ENCODE measurements around the gene MRPS9.

The MRPS9 gene

DNA sequence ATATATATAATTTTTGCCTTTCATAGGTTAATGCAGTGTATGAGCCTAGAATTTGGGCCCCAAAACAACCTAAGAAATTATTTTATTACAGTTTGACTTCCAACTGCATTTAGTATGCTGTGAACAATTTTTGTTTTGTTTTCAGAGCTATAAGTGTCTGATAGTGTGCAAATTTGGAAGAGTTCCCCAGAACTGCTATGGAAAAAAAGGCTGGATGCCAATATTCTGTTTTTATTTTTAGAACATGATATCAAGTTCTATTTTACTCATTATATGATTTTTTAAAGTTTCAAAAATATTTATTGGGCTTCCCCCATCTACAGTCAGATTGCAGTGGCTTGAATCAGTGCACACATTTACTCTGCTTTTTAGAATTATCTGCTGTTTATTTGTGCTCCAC lies 42.6 kb downstream of the MRPS9 start:
- DNase-seq = no peak

DNA sequence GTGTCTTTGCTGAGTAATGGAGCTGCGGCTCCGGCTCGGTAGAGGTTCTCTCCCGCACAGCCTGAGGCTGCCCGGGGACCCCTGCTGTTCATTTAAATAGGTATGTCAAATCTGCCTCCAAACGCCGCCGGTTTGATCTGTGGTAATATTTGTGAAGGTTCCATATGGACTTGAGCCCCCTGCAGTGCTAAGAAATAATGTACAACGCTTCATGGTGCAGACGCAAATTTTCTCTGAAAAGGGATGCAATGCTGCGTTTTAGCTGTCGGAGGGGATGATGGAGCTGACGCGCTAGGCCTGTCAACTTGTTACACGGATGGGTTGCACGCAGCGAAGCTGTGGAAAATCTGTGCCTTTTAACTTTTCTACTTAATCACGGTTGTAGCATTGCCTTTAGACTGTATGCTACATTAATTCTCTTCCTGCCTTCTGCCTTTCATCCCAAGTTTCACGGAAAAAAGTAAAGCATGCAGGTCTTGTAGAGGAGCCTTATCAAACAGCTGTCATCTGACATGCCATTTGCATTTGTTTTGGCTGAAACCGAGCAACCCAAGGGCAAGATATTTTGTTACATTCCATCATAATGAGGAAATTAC lies 43.2 kb downstream of the MRPS9 start:
- DNase-seq = no peak

DNA sequence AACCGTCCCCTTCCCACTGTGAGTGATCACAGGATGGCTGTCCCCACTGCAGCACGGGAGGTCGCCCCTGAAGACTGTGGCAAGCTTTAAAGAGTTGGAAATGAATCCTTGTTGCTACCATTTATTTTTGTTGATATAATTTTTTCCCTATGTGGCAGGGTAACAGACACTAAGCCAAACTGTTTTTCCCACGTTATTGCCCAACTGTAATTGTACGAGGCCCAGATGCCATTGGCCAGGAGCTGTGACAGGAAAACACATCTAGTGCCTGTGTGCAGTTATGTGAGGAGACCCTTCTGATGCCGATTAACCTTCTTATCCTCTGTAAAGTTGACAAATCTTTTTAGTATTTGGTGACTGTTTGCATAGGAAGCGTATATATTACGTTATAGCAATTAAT lies 44.2 kb downstream of the MRPS9 start:
- no peak for DNase-seq

DNA sequence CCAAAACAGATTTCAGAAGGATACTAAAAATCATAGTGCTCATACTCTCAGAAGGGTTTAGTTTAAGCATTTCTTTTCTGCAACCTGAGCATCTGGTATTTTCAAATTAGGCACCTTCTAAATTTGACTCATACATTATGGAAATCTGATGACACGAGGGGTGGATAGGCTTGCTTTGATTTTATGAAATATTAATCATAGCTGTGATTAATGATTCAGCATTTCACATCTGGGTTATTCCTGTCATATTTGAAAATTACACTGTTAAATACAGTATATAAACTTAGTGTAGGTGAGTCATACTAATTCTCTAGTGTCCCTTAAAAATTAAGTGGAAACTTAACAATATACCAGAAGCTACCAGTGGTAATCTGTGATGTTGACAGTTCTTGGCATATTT lies 47.7 kb downstream of the MRPS9 start:
- DNase-seq = no peak

DNA sequence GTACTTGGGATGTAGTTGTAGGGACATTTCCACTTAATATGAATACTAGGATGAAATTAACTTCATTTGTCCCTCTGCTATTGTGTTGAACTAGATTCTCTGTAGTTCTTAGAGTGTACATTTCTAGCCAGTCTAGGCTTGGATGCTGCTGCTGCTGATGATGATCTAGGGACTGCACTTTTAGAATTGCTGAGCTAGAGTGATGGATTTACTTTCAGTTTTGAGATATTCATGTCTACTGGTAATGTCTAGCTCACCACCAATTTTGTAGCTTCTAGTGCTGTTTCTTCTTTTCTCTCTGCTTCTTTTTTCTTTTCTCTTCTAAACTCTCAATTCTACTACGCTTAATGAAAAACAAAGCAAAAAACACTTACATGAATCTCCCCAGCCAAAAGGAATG lies 49.4 kb downstream of the MRPS9 start:
- no peak for DNase-seq

DNA sequence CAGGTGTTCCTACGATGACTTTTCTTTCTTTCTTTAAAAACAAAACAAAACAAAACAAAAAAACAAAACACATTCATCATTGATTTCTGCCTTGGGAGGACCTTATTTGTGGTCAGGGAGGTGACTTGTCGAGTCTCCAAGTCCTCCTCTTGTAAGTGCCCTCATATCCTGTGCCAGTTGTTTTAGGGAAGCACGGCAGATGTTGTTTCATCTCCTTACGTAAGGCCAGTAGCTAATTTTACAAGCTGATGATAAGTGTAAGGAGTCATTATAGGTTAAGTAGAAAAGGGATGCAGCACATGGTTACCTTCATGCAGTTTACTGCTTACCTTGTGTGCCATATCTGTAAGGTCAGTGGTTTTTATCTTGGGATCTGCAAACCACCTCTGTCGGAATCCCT lies 52.2 kb downstream of the MRPS9 start:
- no peak for DNase-seq

DNA sequence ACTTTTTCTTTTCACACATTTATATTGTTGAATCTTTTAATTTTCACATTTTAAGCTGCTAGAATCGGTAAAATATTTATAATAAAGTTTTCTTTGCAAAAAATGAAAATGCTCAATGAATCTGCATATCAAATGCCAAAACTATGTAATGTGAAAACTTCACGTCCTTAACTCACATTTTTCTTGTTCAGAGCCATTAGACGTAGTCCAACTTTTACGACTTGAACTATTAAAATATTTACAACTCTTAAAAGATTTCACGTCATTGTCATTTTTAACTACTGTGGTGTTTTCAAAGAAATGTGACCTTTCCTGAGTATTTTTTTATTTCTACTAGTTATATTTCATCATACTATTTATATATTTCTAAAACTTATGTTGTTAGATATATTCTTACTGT lies 54.9 kb downstream of the MRPS9 start:
- DNase-seq = no peak

DNA sequence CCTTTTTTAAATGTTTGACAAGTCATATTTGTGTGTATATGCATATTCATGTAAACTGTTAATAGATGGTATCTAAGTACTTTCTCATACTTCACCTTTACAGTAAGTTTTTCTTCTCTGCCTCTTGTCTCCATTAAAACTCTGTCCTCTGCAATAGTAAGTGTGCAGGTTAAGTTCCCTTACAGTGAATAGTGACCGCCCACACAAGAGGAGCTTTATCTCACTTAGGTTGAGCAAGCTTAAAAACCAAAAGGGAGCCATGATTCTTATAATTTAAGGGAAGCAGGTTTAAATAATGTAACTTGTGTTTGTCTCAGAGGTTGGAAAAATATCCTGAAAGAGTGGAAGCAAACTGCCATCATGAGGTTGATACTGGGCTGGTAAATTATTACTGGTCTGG lies 61.3 kb downstream of the MRPS9 start:
- DNase-seq = no peak

DNA sequence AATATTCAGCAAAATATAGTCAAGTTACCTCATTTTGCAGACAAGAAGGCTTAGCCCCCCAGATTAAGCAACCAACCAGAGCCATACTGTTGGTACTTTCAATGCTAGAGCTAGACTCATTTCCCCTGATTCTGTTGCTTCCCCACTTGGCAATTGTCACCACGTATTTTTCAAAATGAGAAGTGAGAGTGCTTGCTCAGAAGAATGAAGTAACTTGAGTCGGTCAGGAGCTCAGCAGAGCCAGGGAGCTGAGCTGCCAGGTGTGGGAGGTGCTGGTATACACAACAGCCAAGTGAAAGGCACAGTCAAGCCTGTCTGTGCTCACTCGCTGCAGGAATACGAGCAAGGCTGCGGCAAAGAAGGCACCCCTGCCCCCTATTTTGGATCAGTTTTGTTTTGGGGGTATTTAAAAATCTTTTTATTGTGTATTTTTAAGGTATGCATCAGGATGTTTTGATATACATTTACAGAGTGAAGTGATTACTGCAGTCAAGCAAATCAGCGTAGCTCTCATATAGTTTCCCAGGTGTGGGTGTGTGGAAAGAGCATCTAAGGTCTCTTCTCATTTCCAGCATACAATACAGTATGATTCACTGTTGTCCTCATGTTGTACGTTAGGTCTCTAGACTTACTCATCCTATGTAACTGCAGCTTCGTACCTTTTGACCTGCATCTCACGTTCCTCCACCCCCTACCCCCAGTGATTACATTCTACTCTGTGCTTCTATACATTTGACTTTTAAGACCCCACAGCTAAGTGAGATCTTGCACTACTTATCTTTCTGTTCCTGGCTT lies 62.4 kb downstream of the MRPS9 start:
- peak; percentile 46 for DNase-seq

DNA sequence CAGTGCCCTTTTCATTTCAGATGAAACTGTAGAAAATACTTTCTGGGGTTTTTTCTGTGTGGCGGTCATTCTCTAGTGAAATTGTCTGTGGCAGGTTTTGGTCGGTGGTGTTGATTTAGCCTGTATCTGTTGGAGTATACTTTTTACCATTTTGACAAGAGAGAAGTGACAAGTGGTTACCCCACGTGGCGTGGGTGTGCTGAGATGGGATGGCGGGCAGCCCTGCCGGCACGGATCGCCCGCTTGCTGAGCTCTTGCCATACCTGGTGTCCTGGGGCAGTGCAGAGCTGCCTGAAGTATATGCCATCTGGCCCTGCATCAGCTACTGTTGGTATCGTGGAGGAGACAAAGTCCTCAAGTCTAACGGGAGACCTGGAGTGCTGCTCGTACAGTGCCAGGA lies 64.1 kb downstream of the MRPS9 start:
- DNase-seq = no peak

DNA sequence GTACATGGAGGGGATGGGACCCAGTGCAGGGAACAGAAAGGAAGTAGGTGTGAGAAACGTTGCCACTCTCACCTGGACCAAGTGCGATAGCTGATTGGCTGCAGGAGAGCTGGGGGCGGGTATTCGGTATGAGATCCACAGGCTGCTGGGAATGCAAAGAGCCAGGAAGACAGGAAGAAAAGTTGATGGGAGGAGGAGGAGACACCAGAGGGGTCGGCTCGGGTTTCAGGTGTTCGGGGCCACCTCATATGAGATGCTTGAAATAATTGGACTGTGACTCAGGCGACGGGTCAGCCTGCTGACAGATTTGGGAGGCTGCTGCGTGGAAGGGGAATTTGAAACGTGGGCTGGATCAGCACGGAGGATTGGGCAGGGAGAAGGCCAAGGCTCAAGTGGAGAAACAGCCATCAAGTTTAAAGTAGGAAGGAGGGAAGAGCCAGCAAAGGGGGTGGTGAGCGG lies 65.1 kb downstream of the MRPS9 start:
- DNase-seq = no peak

DNA sequence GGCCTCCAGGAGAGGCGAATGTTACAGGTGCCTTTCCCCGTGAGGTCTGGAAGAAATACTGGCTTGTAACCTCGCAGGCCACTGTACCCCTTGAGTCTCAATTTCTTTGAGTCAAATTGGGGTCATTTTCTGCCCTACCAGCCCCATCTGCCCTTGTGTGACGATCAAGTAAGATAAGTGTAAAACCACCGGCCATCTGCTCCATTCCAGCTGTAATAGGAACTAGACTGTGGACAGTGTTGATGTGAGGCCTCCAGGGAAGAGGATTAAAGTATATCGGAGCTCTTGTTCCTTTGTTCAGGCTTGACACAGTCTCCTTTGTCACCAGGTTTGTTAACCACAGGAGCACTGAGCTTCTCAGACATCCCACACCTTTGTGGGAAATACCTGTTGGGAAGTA lies 65.6 kb downstream of the MRPS9 start:
- DNase-seq = no peak

DNA sequence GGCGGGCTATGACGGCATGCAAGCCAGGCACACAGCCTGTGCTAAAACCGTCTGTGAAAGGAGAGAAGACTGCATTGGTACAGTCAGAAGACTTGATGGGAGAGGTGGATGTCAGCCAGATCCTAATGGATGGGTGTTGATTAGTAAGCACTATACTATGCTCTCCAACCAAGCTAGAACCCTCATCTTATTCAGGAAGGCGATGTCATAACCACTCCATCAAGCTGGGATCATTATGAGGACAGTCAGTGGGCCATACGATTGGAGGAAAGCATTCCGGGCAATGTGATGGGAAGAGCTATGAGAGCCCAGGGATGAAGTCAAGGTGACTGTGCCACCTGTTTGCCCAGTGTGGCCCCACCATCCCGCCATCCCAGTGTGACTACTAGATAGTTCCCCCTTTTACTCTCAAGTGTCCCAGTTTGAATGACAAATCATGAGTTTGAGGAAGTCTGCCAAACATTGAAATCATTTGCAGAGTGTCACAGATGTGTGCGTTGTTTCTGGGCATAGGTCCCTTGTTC lies 66.4 kb downstream of the MRPS9 start:
- DNase-seq = no peak

DNA sequence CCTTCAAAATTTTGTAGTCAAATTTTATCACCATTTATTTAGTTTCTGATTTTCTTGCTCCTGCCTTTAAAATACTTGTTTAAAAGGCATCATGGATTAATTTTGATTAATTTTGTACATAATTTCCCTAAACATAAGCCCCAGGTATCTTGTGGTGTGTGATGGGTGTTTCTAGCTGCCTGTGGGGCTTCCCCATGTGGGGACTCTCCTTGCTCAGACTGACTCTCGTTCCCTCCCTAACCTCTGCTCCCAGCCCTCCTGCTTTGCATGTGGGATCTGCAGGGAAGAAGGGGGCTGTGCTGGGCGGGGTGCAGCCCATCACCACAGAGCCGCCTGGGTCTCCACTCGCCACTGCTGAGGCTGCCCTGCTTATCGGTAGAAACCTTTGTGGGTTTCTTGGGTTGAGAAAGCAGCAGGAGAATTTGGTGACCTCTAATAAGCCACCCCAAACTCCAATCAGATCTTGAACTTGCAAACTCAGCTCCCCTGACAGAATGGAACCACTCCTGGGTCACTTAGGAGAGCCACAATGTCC lies 72.5 kb downstream of the MRPS9 start:
- no peak for DNase-seq

DNA sequence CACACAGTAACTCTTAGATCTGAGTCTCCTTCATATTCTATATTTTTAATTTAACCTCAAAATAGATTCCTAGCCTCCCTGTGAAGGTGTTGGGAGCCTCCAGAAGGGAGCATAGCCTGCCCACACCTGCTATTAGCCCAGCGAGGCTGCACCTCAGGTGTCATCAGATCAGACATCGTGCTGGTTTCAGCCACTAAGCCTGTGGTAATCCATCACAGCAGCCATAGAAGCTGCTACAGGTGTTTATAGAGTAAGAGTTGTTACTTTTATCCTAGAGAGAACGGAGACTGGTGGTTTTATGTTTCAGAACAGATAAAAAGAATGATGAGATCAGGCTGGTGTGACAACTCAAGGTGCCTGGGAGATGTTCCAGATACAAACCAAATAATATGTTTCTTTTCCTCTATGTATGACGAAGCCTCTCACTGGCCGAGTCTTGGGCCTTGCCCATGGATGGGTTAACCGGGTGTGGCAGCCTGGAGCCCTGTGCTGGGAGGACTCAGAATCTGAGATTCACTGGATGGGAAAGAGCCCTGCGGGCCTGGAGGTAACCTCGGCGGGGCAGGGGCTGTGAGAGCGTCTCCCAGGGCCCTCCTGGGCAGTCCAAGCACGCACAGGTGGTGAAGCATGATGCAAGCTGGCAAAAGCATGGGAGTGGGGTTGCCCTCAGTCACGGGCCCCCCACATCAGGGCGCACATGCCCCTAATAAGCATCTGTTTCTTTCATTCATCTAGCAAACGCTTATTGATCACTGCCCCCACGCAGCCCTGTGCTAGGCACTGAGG lies 73.7 kb downstream of the MRPS9 start:
- no peak for DNase-seq

DNA sequence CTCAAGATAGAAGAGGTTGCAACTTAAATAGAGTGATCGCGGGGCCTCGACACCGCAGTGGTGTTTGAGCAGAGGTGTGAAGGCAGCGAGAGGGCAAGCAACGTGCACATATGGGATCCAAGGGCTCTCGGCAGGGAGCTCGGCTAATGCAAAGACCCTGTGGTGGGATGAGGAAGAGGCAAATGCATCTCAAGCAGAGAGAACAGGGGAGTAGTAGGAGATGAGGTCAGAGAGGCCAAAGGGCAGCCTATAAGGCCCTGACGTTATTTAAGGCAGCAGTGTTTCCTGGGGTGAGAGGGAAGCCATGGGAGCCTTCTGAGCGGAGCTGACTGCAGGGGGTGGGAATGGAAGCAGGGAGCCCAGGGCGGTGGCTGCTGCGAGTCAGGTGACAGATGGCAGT lies 74.5 kb downstream of the MRPS9 start:
- DNase-seq = no peak

DNA sequence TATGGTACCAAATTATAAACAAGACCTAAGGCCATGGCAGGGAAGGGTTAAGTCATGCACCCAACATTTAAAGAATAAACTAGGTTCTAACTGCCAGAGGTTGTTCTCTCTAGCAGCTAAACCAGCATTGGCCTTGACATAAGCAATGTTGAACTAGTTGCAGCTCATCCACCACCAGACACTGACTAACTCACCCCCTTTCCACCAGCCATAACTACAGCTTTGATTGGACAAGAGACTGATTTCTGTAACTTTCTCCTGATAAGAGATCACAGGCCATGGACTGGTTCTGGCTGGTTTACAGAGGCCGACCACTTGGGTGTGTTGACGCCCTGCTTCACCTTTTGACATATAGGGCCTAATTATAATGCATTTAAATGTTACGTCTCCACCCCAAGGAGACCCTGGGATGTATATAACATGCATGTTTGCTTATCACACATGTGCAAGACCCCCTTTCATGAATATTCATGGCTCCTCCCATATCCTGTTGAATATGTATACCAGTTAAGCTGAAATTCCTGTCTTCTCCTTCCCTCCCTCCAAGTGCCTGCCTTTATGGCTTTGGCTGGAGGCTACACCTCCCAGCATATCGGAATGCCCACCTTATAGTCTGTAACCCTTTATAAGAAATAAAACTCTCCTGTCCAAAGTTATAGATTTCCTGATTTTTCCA lies 75.9 kb downstream of the MRPS9 start:
- DNase-seq = no peak

DNA sequence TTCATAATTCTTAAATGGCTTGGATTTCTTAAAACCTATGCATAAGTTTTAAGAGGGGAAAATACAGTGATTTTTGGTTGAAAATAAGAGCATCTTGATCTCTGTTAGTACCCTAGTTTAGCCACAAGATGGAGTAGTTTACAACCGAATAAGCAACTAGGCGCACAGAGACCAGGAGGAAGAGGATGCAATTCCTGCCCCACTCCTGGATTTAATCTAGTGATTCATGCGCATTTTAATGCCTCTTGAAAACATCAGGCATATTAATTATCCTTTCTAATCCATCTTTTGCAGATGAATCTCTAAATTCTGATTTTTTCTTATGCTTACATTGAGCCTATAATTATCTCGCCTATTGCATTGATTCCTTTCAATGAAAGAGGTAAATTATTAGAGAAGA lies 76.7 kb downstream of the MRPS9 start:
- DNase-seq = peak; percentile 40

DNA sequence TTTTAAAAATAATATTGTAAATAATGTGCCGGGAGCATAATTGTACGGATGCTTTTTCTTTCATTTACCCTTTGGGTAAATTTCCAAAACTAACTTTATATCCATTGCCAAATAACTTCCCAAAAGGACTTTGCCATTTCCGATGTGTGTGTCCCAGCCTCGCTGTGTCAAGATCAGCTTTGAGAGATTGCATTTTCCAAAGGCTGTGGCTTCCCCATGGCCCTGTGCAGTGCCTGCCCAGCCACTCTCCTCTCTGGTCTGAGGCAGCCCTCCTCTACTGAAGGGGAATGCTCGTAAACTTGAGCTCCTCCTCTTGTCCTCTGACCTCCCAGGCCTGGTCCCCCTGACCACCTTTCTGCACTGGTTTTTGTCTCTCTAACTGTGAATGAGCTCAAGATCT lies 78.5 kb downstream of the MRPS9 start:
- DNase-seq = no peak

DNA sequence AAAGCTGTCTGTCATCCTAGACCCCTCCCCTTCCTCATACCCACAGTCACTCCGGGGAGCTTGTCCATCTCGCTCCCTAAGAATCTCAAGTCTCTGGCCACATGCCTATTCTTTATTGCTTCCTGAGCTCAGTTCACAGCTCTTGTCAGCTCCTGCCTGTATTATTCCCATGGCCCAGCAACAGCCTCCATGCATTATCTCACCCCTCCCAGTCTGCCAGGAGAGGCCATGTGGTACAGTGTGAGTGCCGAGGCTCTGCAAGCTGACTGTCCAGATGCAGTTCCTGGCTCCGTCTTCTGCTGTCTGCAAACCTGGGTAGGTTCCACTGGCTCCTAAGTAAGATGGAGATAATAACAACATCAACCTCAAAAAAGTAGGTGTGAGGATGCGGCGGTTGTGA lies 79.7 kb downstream of the MRPS9 start:
- no peak for DNase-seq

DNA sequence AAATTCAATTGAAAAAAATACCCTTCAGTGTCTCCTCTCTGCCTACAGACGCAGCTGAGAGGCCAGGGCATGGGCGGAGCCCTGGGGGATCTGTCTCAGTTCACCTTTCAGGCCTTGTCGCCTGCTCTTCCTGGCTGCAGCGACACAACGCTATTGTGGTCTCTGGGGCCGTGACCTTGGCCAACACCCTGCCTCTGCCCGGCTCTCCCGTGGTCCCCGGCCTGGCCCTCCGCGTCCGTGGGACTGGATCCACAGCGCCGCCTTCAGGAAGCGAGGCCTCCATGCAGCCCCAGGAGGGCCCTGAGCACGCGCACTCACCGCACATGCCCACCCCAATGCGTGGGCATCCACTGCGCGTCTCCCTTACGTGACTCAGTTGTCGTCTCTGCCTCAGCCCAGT lies 81.1 kb downstream of the MRPS9 start:
- DNase-seq = no peak

DNA sequence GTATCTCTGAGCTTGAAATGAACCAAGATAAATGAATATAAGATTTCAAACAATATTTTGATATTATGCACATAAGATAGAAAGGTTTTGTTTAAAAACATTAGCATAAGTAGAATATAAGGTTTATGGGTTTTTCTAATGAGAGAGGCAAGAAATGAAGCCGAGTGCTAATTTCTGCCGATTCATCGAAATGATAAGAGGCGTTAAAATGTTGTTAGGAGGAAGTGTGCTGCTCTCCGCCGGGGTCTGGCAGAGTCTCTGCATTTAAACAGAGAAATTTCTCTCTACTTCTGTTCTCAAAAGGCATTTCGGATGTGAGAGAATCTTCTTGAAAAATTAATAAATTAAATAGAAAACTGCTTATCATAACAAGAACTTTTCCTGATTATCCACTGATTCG lies 83.6 kb downstream of the MRPS9 start:
- DNase-seq = no peak

DNA sequence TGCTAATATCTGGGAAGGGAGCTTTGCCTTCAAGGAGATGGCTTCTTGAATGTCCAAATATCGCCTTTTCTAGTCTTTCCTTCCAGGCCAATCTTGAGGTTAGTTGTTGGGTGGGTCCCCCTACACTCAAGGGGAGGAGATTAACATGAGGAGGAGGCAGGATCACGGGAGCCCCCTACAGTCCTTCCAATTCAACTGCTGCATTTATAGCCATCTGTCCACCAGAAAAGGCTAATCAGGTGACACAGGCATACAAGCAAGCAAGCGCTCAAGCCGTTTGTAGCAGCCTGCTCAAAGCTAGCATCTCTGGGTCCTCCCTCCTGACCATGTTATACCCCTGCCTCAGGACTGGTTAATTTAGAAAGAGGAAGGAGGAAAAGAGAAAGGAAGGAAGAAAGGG lies 87.6 kb downstream of the MRPS9 start:
- no peak for DNase-seq
